ENCODE results near the gene SPNS2. TPM values are rescaled to one million over a fixed set of nuclear protein-coding genes. Genes with fewer than 3 reads are reported as not detected.

Gene SPNS2
- polyA plus RNA-seq, 1 donor (not counting 4 experiments of a cell fraction or from before 2014, with no cell fraction given), result 0.10 TPM

- Histone ChIP-seq H3K36me3 (ENCODE audit: control insufficient read depth in 2 of 2, extremely low read depth in 1 of 2, insufficient read depth in 2 of 2, low read length in 2 of 2) (no peaks in the 10 kb centered on the region), H3K27ac (ENCODE audit: control insufficient read depth, insufficient read depth, low read length) (peak overlapping the region; percentile 2), H3K4me2 (ENCODE audit: control insufficient read depth, extremely low read depth, insufficient read depth, low read depth, low read length) (peak overlapping the region; percentile 25), H3K9me3 (ENCODE audit: control insufficient read depth, low read depth, low read length) (no peaks in the 10 kb centered on the region), H3K4me3 (ENCODE audit: control insufficient read depth in 2 of 3, extremely low read depth in 1 of 3, insufficient read depth in 2 of 3, low read depth in 1 of 3, low read length in 3 of 3) (no peak overlapping the region), H4K20me1 (ENCODE audit: control insufficient read depth, extremely low read depth, insufficient read depth, low read length) (no peaks in the 10 kb centered on the region), H3K27me3 (ENCODE audit: control insufficient read depth, extremely low read depth, insufficient read depth, low read length) (peaks cover 4% of the 10 kb centered on the region), H2AFZ (ENCODE audit: control insufficient read depth, low read length) (no peak overlapping the region), H3K79me2 (ENCODE audit: control insufficient read depth, insufficient read depth, low read length) (no peaks in the 10 kb centered on the region), H3K9ac (ENCODE audit: control insufficient read depth, extremely low read depth, insufficient read depth, low read length) (peak overlapping the region; percentile 16), H3K9me1 (ENCODE audit: control insufficient read depth, extremely low read depth, insufficient read depth, low read length) (no peaks in the 10 kb centered on the region), H3K4me1 (ENCODE audit: control insufficient read depth, extremely low read depth, insufficient read depth, low read length) (peaks cover 12% of the 10 kb centered on the region)
- DNase-seq (ENCODE audit: low read depth, low spot score), result peak; percentile 41
- TF ChIP-seq EZH2 (IDR thresholded peaks at IDR 0.05; ENCODE audit: low read length), result no peak
- no peak for TF ChIP-seq CTCF (optimal IDR thresholded peaks at IDR 0.05 in 1 of 3, IDR thresholded peaks at IDR 0.05 in 1 of 3, conservative IDR thresholded peaks at IDR 0.05 in 1 of 3; ENCODE audit: extremely low read depth in 1 of 3, insufficient read depth in 2 of 3, low read length in 3 of 3)
- dilution Hi-C loops (cut with MboI; ENCODE audit: extremely low pct_ligation_motif_present, low sequenced_read_pairs), result no loop called here
- peak; percentile 88 for FAIRE-seq
These were observed 22.4 kb downstream of the SPNS2 start for GRCh38 chr17:4520894-4521600.

GRCh38 chr17:4522661-4523060 lies 24.0 kb downstream of the SPNS2 start:
- no peak for FAIRE-seq
- Histone ChIP-seq H3K27ac (ENCODE audit: control insufficient read depth, insufficient read depth, low read length) (no peak overlapping the region), H3K4me1 (ENCODE audit: control insufficient read depth, extremely low read depth, insufficient read depth, low read length) (peaks cover 12% of the 10 kb centered on the region), H3K9ac (ENCODE audit: control insufficient read depth, extremely low read depth, insufficient read depth, low read length) (no peak overlapping the region), H3K4me3 (ENCODE audit: control insufficient read depth in 2 of 3, extremely low read depth in 1 of 3, insufficient read depth in 2 of 3, low read depth in 1 of 3, low read length in 3 of 3) (no peak overlapping the region), H3K36me3 (ENCODE audit: control insufficient read depth in 2 of 2, extremely low read depth in 1 of 2, insufficient read depth in 2 of 2, low read length in 2 of 2) (no peaks in the 10 kb centered on the region), H3K9me1 (ENCODE audit: control insufficient read depth, extremely low read depth, insufficient read depth, low read length) (no peaks in the 10 kb centered on the region), H3K27me3 (ENCODE audit: control insufficient read depth, extremely low read depth, insufficient read depth, low read length) (peaks cover 6% of the 10 kb centered on the region), H3K4me2 (ENCODE audit: control insufficient read depth, extremely low read depth, insufficient read depth, low read depth, low read length) (no peak overlapping the region), H4K20me1 (ENCODE audit: control insufficient read depth, extremely low read depth, insufficient read depth, low read length) (no peaks in the 10 kb centered on the region), H3K79me2 (ENCODE audit: control insufficient read depth, insufficient read depth, low read length) (no peaks in the 10 kb centered on the region), H2AFZ (ENCODE audit: control insufficient read depth, low read length) (no peak overlapping the region), H3K9me3 (ENCODE audit: control insufficient read depth, low read depth, low read length) (no peaks in the 10 kb centered on the region)
- TF ChIP-seq EZH2 (IDR thresholded peaks at IDR 0.05; ENCODE audit: low read length) (no peak), CTCF (optimal IDR thresholded peaks at IDR 0.05 in 1 of 3, IDR thresholded peaks at IDR 0.05 in 1 of 3, conservative IDR thresholded peaks at IDR 0.05 in 1 of 3; ENCODE audit: extremely low read depth in 1 of 3, insufficient read depth in 2 of 3, low read length in 3 of 3) (no peak)
- dilution Hi-C loops (cut with MboI; ENCODE audit: extremely low pct_ligation_motif_present, low sequenced_read_pairs), result no loop called here
- DNase-seq (ENCODE audit: low read depth, low spot score), result no peak
